GM19035 (cell line): Measurements from ENCODE around the gene ANKLE2.
"Not testable (repeated sequence)": the region's sequence is repeated elsewhere in the genome, so short reads cannot be mapped to it uniquely, and the experiment has no call there.

Source experiments
- ATAC-seq: cut with Tn5 transposase; IDR thresholded peaks from one replicate; pipeline ENCODE4 v1.9.1; 2021; ENCODE audit not compliant: unreplicated experiment

The ANKLE2 gene

GRCh38 chr12:132692030-132692429, 69.6 kb downstream of the ANKLE2 start:
- ATAC-seq: not testable (repeated sequence)

GRCh38 chr12:132690112-132690511, 71.5 kb downstream of the ANKLE2 start:
- ATAC-seq: no peak

- ATAC-seq: no peak
Observed at GRCh38 chr12:132689227-132689626, 72.4 kb downstream of the ANKLE2 start.

- ATAC-seq: peak; percentile 93
Observed at GRCh38 chr12:132687211-132688164, 74.1 kb downstream of the ANKLE2 start, which contains the start of the genes POLE and PXMP2. TSS of gene POLE (minus strand) at chr12:132687342. CDS start at chr12:132687315, 27 bp downstream. TSS of gene PXMP2 (plus strand) at chr12:132687587. CDS start at chr12:132687671, 84 bp downstream.

GRCh38 chr12:132686825-132687210, 74.8 kb downstream of the ANKLE2 start:
- ATAC-seq: peak; percentile 38

- no peak for ATAC-seq
Observed at GRCh38 chr12:132685400-132685799, 76.2 kb downstream of the ANKLE2 start.

- no peak for ATAC-seq
Observed at GRCh38 chr12:132677492-132677891, 84.1 kb downstream of the ANKLE2 start.

GRCh38 chr12:132675757-132676432, 85.7 kb downstream of the ANKLE2 start:
- ATAC-seq: no peak
